ENCODE results near the gene NT5C. TPM values are rescaled to one million over a fixed set of nuclear protein-coding genes. Genes with fewer than 3 reads are reported as not detected.
A peak's percentile ranks its signal among the peaks of the same experiment; 100 is the strongest.

Gene NT5C
- total RNA-seq, 1 donor: 48.1 TPM

- Histone ChIP-seq H3K4me3 (ENCODE audit: insufficient read depth, low read length) (peak overlapping the region; percentile 82), H3K36me3 (ENCODE audit: insufficient read depth, low read length) (no peaks in the 10 kb centered on the region), H3K27me3 (ENCODE audit: insufficient read depth, low read length) (no peaks in the 10 kb centered on the region), H3K4me1 (ENCODE audit: insufficient read depth, low read length) (peaks cover 37% of the 10 kb centered on the region), H3K9me3 (ENCODE audit: low read depth, low read length) (no peaks in the 10 kb centered on the region), H2AFZ (ENCODE audit: low read length) (peak overlapping the region; percentile 64), H3K27ac (ENCODE audit: low read depth, low read length) (peak overlapping the region; percentile 12), H3K79me2 (ENCODE audit: insufficient read depth, low read length) (peaks cover 19% of the 10 kb centered on the region), H4K20me1 (ENCODE audit: insufficient read depth, low read length) (peaks cover 13% of the 10 kb centered on the region), H3K4me2 (ENCODE audit: insufficient read depth, low read length) (peak overlapping the region; percentile 88)
- peak; percentile 41 for DNase-seq (ENCODE audit: insufficient read length, low spot score, missing footprints)
- TF ChIP-seq, protein P1, sequence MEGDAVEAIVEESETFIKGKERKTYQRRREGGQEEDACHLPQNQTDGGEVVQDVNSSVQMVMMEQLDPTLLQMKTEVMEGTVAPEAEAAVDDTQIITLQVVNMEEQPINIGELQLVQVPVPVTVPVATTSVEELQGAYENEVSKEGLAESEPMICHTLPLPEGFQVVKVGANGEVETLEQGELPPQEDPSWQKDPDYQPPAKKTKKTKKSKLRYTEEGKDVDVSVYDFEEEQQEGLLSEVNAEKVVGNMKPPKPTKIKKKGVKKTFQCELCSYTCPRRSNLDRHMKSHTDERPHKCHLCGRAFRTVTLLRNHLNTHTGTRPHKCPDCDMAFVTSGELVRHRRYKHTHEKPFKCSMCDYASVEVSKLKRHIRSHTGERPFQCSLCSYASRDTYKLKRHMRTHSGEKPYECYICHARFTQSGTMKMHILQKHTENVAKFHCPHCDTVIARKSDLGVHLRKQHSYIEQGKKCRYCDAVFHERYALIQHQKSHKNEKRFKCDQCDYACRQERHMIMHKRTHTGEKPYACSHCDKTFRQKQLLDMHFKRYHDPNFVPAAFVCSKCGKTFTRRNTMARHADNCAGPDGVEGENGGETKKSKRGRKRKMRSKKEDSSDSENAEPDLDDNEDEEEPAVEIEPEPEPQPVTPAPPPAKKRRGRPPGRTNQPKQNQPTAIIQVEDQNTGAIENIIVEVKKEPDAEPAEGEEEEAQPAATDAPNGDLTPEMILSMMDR (IDR thresholded peaks at IDR 0.05; ENCODE audit: extremely low read depth, low read depth, low read length): no peak
These were observed 44.4 kb downstream of the NT5C start for GRCh38 chr17:75087182-75087557.

DNA sequence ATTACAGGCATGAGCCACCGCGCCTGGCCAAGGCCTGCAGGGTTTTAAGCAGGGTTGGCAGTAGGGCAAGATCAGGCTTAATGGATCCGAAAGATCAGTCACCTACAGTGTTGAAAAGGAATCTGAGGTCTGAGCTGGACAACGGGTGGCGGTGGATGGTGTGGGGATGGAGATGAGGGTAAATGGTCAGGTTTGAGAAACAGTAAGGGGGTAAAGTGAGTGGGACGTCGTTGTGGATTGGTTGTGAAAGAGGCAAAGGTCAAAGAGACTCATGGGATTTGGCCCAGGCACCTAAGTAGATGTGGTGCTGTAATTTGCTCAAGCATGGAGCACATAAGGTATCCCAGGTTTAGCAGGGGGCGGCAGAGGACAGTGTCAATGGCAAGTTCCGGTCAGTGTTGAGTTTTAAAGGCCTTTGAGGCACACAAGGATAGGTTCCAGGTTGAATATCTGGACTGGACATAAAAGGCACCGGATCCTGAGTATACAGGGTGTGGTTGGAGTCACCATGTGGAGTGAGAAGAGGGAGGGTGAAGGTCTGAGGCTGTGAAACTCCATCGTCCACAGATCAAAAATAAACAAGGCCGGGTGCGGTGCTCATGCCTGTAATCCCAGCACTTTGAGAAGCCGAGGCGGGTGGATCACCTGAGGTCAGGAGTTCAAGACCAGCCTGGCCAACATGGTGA, 44.9 kb downstream of the NT5C start:
- TF ChIP-seq, protein P1 (IDR thresholded peaks at IDR 0.05; ENCODE audit: extremely low read depth, low read depth, low read length): no peak
- peaks cover 37% of the 10 kb centered on the region for H3K4me1 ChIP-seq (ENCODE audit: insufficient read depth, low read length)
- peak; percentile 54 for DNase-seq (ENCODE audit: insufficient read length, low spot score, missing footprints)
- no peaks in the 10 kb centered on the region for H3K27me3 ChIP-seq (ENCODE audit: insufficient read depth, low read length)
- no peaks in the 10 kb centered on the region for H3K36me3 ChIP-seq (ENCODE audit: insufficient read depth, low read length)
- H3K79me2 ChIP-seq (ENCODE audit: insufficient read depth, low read length): peaks cover 13% of the 10 kb centered on the region
- H3K9me3 ChIP-seq (ENCODE audit: low read depth, low read length): no peaks in the 10 kb centered on the region
- no peak overlapping the region for H3K4me2 ChIP-seq (ENCODE audit: insufficient read depth, low read length)
- no peak overlapping the region for H2AFZ ChIP-seq (ENCODE audit: low read length)
- H3K27ac ChIP-seq (ENCODE audit: low read depth, low read length): no peak overlapping the region
- H3K4me3 ChIP-seq (ENCODE audit: insufficient read depth, low read length): no peak overlapping the region
- H4K20me1 ChIP-seq (ENCODE audit: insufficient read depth, low read length): peaks cover 8% of the 10 kb centered on the region

DNA sequence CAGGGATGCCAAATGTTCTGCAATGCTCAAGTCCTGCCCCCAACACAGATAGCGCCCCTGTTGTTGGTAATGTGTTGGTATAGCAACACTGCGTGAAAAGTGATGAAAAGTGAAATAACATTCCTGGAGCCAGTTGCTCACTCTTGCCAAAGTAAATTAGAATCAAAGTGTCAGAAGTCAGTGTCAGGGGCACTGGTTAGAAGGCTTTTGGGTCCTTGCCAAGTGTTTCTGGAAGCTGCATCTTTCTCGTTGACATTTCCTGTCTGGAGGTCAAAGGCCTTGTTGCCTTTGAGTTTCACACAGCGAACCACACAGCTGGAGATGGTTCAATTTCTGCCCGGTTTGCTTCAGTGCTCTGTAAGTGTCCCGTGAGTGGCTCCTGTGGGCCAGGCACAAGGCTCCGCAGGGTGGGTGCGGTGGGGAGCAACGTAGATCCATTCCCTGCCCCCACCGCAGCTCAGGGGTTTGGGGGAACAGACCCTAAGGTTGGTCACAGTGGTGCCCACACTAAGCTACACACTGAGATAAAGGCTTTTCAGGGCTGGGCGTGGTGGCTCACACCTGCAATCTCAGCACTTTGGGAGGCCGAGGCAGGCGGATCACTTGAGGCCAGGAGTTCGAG, 47.4 kb downstream of the NT5C start:
- Histone ChIP-seq H3K27me3 (ENCODE audit: insufficient read depth, low read length) (no peaks in the 10 kb centered on the region), H3K79me2 (ENCODE audit: insufficient read depth, low read length) (peaks cover 3% of the 10 kb centered on the region), H4K20me1 (ENCODE audit: insufficient read depth, low read length) (no peaks in the 10 kb centered on the region), H3K27ac (ENCODE audit: low read depth, low read length) (no peak overlapping the region), H3K4me1 (ENCODE audit: insufficient read depth, low read length) (peaks cover 47% of the 10 kb centered on the region), H3K4me2 (ENCODE audit: insufficient read depth, low read length) (peak overlapping the region; percentile 32), H2AFZ (ENCODE audit: low read length) (peak overlapping the region; percentile 47), H3K36me3 (ENCODE audit: insufficient read depth, low read length) (no peaks in the 10 kb centered on the region), H3K4me3 (ENCODE audit: insufficient read depth, low read length) (no peak overlapping the region), H3K9me3 (ENCODE audit: low read depth, low read length) (no peaks in the 10 kb centered on the region)
- TF ChIP-seq, protein P1 (IDR thresholded peaks at IDR 0.05; ENCODE audit: extremely low read depth, low read depth, low read length): no peak
- peak; percentile 80 for DNase-seq (ENCODE audit: insufficient read length, low spot score, missing footprints)

GRCh38 chr17:75082683-75083082, 48.9 kb downstream of the NT5C start:
- H3K27ac ChIP-seq (ENCODE audit: low read depth, low read length): no peak overlapping the region
- TF ChIP-seq, protein P1 (IDR thresholded peaks at IDR 0.05; ENCODE audit: extremely low read depth, low read depth, low read length): no peak
- H3K4me2 ChIP-seq (ENCODE audit: insufficient read depth, low read length): no peak overlapping the region
- H3K79me2 ChIP-seq (ENCODE audit: insufficient read depth, low read length): no peaks in the 10 kb centered on the region
- DNase-seq (ENCODE audit: insufficient read length, low spot score, missing footprints): peak; percentile 35
- H2AFZ ChIP-seq (ENCODE audit: low read length): no peak overlapping the region
- no peaks in the 10 kb centered on the region for H4K20me1 ChIP-seq (ENCODE audit: insufficient read depth, low read length)
- no peaks in the 10 kb centered on the region for H3K27me3 ChIP-seq (ENCODE audit: insufficient read depth, low read length)
- no peak overlapping the region for H3K4me3 ChIP-seq (ENCODE audit: insufficient read depth, low read length)
- H3K36me3 ChIP-seq (ENCODE audit: insufficient read depth, low read length): no peaks in the 10 kb centered on the region
- H3K4me1 ChIP-seq (ENCODE audit: insufficient read depth, low read length): peaks cover 51% of the 10 kb centered on the region
- H3K9me3 ChIP-seq (ENCODE audit: low read depth, low read length): no peaks in the 10 kb centered on the region
